ENCODE data around the gene SLC1A2. TPM values are rescaled to one million over a fixed set of nuclear protein-coding genes. Genes with fewer than 3 reads are reported as not detected.

The SLC1A2 gene
- total RNA-seq, 1 donor from 2014 or later, result 4.9 TPM

DNA sequence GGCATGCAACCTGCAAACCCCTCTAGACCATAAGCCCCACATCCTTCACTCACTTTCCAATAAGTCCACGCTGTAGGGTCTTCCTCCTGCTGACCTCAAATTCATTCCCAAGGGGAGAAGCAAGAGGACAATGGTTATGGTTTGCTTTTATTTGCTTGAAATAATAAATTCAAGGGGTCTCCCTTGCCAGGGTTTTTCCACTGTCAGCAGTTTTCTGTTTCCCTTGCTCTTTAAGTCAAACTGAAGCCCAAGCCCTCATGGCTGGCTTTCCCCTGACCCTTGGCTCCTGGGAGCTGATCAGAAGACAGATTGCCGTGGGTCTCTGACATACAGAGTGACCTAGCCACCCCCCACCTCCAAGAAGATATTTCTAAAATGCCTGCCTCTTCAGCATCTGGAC, 3.9 kb downstream of the SLC1A2 start:
- Mint-ChIP-seq H3K4me1 (peaks cover 28% of the 10 kb centered on the region), H3K27me3 (ENCODE audit: insufficient read depth, low read depth) (peaks cover 33% of the 10 kb centered on the region), H3K27ac (no peak overlapping the region), H3K4me3 (no peak overlapping the region), H3K9me3 (no peaks in the 10 kb centered on the region), H3K36me3 (no peaks in the 10 kb centered on the region)
- DNase-seq (ENCODE audit: low spot score), result no peak
- H3K27ac ChIP-seq, result no peak overlapping the region
- TF ChIP-seq CTCF (IDR thresholded peaks at IDR 0.05), result no peak
- H3K4me2 ChIP-seq, result no peak overlapping the region
- H3K4me1 ChIP-seq, result peaks cover 21% of the 10 kb centered on the region
- peaks cover 31% of the 10 kb centered on the region for H4K20me1 ChIP-seq (ENCODE audit: low read depth)
- H3K79me2 ChIP-seq (ENCODE audit: low read depth), result no peaks in the 10 kb centered on the region
- peaks cover 27% of the 10 kb centered on the region for H3F3A ChIP-seq (ENCODE audit: low read depth)
- H3K27me3 ChIP-seq, result peaks cover 65% of the 10 kb centered on the region
- no peak overlapping the region for H2AFZ ChIP-seq (replicated peaks)
- no peaks in the 10 kb centered on the region for H3K9me3 ChIP-seq (ENCODE audit: low read depth)
- H3K4me3 ChIP-seq, result no peak overlapping the region
- no peaks in the 10 kb centered on the region for H3K36me3 ChIP-seq
- no peak overlapping the region for H3K9ac ChIP-seq

- Histone ChIP-seq H2AFZ (replicated peaks) (no peak overlapping the region), H3F3A (ENCODE audit: low read depth) (peaks cover 22% of the 10 kb centered on the region), H3K79me2 (ENCODE audit: low read depth) (no peaks in the 10 kb centered on the region), H4K20me1 (ENCODE audit: low read depth) (peaks cover 27% of the 10 kb centered on the region), H3K27me3 (peaks cover 58% of the 10 kb centered on the region), H3K36me3 (no peaks in the 10 kb centered on the region), H3K27ac (no peak overlapping the region), H3K4me2 (no peak overlapping the region), H3K9me3 (ENCODE audit: low read depth) (no peaks in the 10 kb centered on the region), H3K9ac (no peak overlapping the region), H3K4me3 (no peak overlapping the region), H3K4me1 (peaks cover 15% of the 10 kb centered on the region)
- Mint-ChIP-seq H3K27ac (no peak overlapping the region), H3K4me1 (peaks cover 24% of the 10 kb centered on the region), H3K27me3 (ENCODE audit: insufficient read depth, low read depth) (peaks cover 29% of the 10 kb centered on the region), H3K9me3 (no peaks in the 10 kb centered on the region), H3K36me3 (no peaks in the 10 kb centered on the region), H3K4me3 (no peak overlapping the region)
- TF ChIP-seq EZH2 (IDR thresholded peaks at IDR 0.05), result no peak
- TF ChIP-seq EZH2phosphoT487 (IDR thresholded peaks at IDR 0.05), result no peak
- DNase-seq (ENCODE audit: low spot score), result no peak
Observed at GRCh38 chr11:35414776-35415175, 4.6 kb downstream of the SLC1A2 start.

DNA sequence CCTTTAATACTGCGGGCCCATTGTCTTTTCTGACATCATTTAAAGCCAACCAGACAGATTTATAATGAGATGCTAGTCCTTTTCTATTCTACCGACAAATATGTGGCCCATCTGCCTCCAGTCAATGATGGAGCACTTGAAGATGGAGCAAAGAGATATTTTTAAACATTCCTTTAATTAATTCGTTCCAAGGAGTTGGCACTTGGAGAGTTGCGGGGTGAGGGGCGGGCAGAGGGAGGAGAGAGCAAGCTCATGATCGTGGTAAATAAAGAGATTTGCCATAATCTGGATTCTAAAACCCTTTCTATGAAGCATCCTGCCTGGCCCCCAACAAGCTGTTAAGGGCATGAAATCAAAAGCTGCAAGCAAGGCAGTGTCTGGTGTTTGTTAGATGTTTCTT, 5.0 kb downstream of the SLC1A2 start:
- Histone ChIP-seq H3K4me1 (peaks cover 13% of the 10 kb centered on the region), H3K27me3 (peaks cover 54% of the 10 kb centered on the region), H3K27ac (no peak overlapping the region), H3K4me3 (no peak overlapping the region), H2AFZ (replicated peaks) (no peak overlapping the region), H4K20me1 (ENCODE audit: low read depth) (peaks cover 27% of the 10 kb centered on the region), H3K36me3 (no peaks in the 10 kb centered on the region), H3K9me3 (ENCODE audit: low read depth) (no peaks in the 10 kb centered on the region), H3K9ac (no peak overlapping the region), H3K79me2 (ENCODE audit: low read depth) (no peaks in the 10 kb centered on the region), H3F3A (ENCODE audit: low read depth) (peaks cover 17% of the 10 kb centered on the region), H3K4me2 (no peak overlapping the region)
- no peaks in the 10 kb centered on the region for H3K36me3 Mint-ChIP-seq
- peaks cover 24% of the 10 kb centered on the region for H3K4me1 Mint-ChIP-seq
- H3K4me3 Mint-ChIP-seq, result no peak overlapping the region
- no peak for TF ChIP-seq CTCF (IDR thresholded peaks at IDR 0.05)
- TF ChIP-seq EZH2 (IDR thresholded peaks at IDR 0.05), result no peak
- TF ChIP-seq EZH2phosphoT487 (IDR thresholded peaks at IDR 0.05), result no peak
- H3K27ac Mint-ChIP-seq, result no peak overlapping the region
- no peaks in the 10 kb centered on the region for H3K9me3 Mint-ChIP-seq
- H3K27me3 Mint-ChIP-seq (ENCODE audit: insufficient read depth, low read depth), result peaks cover 26% of the 10 kb centered on the region
- DNase-seq (ENCODE audit: low spot score), result no peak

GRCh38 chr11:35413598-35413997, 5.8 kb downstream of the SLC1A2 start:
- Histone ChIP-seq H3K9me3 (ENCODE audit: low read depth) (no peaks in the 10 kb centered on the region), H3K79me2 (ENCODE audit: low read depth) (no peaks in the 10 kb centered on the region), H3K4me1 (peaks cover 9% of the 10 kb centered on the region), H3K4me3 (no peak overlapping the region), H3K9ac (no peak overlapping the region), H3K4me2 (no peak overlapping the region), H3K27ac (no peak overlapping the region), H4K20me1 (ENCODE audit: low read depth) (peaks cover 25% of the 10 kb centered on the region), H3F3A (ENCODE audit: low read depth) (peaks cover 10% of the 10 kb centered on the region), H3K36me3 (no peaks in the 10 kb centered on the region), H3K27me3 (peaks cover 46% of the 10 kb centered on the region), H2AFZ (replicated peaks) (no peak overlapping the region)
- Mint-ChIP-seq H3K4me3 (no peak overlapping the region), H3K27me3 (ENCODE audit: insufficient read depth, low read depth) (peaks cover 24% of the 10 kb centered on the region), H3K36me3 (no peaks in the 10 kb centered on the region), H3K27ac (no peak overlapping the region), H3K9me3 (no peaks in the 10 kb centered on the region), H3K4me1 (peaks cover 24% of the 10 kb centered on the region)
- TF ChIP-seq EZH2 (IDR thresholded peaks at IDR 0.05) (no peak), EZH2phosphoT487 (IDR thresholded peaks at IDR 0.05) (no peak), CTCF (IDR thresholded peaks at IDR 0.05) (no peak)
- DNase-seq (ENCODE audit: low spot score), result no peak

Measured in neural progenitor cell (in vitro differentiated cells).